Measurements from ENCODE around the gene LUZP4.

DNA sequence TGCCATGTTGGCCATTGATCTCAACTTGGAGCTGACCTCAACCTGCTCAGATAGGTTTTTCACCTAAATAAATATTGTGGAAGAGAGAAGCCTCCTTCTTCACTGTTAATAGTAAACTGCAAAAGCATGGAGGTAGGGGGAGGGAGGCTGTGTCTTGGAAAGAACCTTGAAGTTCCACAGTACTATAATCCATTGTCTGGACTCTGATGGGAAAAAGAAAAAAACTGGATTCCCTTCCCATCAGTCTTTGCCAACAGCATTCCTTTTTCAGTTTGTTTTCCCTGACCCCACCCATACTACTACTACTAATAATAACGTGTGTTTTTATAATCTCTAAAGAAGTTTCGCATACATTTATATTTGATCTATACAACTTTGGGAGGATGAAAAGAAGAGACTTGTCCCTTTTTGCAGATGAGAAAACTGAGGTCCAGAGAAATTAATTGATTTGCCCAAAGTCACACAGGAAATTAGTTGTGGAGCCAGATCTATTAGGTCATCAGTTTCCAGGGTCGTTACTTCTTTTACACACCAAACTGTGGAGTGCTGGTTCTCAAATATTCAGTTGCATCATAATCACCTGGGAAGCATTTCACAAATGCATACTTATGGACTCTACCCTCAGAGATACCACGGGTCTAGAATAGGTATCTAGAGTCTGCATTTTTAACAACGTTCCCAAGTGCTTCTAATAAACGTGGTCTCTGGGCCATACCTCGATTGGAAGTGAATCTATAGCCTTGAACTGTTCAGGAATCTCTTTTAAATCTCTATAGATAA is 59.1 kb downstream of the LUZP4 start:
- TF ChIP-seq POLR2AphosphoS5 (IDR thresholded peaks at IDR 0.05) (no peak), POLR2A (IDR thresholded peaks at IDR 0.05) (no peak)
- TF ChIP-seq, protein P1, sequence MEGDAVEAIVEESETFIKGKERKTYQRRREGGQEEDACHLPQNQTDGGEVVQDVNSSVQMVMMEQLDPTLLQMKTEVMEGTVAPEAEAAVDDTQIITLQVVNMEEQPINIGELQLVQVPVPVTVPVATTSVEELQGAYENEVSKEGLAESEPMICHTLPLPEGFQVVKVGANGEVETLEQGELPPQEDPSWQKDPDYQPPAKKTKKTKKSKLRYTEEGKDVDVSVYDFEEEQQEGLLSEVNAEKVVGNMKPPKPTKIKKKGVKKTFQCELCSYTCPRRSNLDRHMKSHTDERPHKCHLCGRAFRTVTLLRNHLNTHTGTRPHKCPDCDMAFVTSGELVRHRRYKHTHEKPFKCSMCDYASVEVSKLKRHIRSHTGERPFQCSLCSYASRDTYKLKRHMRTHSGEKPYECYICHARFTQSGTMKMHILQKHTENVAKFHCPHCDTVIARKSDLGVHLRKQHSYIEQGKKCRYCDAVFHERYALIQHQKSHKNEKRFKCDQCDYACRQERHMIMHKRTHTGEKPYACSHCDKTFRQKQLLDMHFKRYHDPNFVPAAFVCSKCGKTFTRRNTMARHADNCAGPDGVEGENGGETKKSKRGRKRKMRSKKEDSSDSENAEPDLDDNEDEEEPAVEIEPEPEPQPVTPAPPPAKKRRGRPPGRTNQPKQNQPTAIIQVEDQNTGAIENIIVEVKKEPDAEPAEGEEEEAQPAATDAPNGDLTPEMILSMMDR (IDR thresholded peaks at IDR 0.05): no peak
